ENCODE measurements around the gene EP400.

DNA sequence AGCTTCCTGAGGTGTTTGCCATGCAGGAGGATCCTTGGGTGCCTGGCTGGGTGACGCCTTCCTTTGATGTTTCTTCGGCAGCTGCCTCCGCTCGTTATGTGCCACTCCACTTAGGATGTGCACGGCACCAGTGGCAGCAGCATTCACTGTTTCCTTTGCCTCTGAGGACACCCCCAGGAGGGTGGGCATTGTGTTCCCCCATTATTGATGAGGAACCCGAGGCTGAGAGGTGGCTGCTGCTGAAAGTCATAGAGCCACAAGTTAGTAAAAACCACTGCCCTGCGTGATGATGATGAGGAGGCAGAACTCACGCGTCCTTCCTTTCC, 41.2 kb downstream of the EP400 start:
- TF ChIP-seq POLR2A (IDR thresholded peaks at IDR 0.05; ENCODE audit: low read depth, low read length) (no peak), ELK1 (IDR thresholded peaks at IDR 0.05; ENCODE audit: borderline replicate concordance, low read depth, low read length) (no peak), RAD21 (IDR thresholded peaks at IDR 0.05; ENCODE audit: low read length) (no peak), CTCF (conservative IDR thresholded peaks at IDR 0.05; ENCODE audit: low read depth, low read length) (no peak)
